Muscle layer of duodenum (tissue), 2 donors: ENCODE results near the gene ELF1.
"Not testable (repeated sequence)": the region's sequence is repeated elsewhere in the genome, so short reads cannot be mapped to it uniquely, and the experiment has no call there.

ENCODE experiments used
- H3K27ac ChIP-seq: one replicate; pipeline ENCODE4 v1.7.0; 2013; ENCODE audit warnings: mild to moderate bottlenecking, low read length
- H3K27me3 ChIP-seq: one replicate; pipeline ENCODE4 v1.7.0; 2013; ENCODE audit warnings: low read depth, mild to moderate bottlenecking, control low read depth, low read length
- H3K36me3 ChIP-seq, 2 donors: one replicate each; pipeline ENCODE4 v1.7.0; 2013; ENCODE audit warnings: low read length in 2 of 2, control low read depth in 1 of 2, mild to moderate bottlenecking in 1 of 2; ENCODE audit not compliant: insufficient read depth in 2 of 2, control insufficient read depth in 1 of 2
- H3K4me1 ChIP-seq, 2 donors: one replicate each; pipeline ENCODE4 v1.7.0; 2013; ENCODE audit warnings: low read length in 2 of 2, mild to moderate bottlenecking in 2 of 2, control low read depth in 1 of 2, moderate library complexity in 1 of 2; ENCODE audit not compliant: insufficient read depth in 2 of 2, control insufficient read depth in 1 of 2
- H3K4me3 ChIP-seq, 2 donors: one replicate each; pipeline ENCODE4 v1.7.0; 2013; ENCODE audit warnings: low read length in 2 of 2, low read depth in 1 of 2, mild to moderate bottlenecking in 1 of 2
- H3K9me3 ChIP-seq, 2 donors: one replicate each; pipeline ENCODE4 v1.7.0; 2013; ENCODE audit warnings: low read length in 2 of 2, control low read depth in 1 of 2, mild to moderate bottlenecking in 1 of 2; ENCODE audit not compliant: control insufficient read depth in 1 of 2
- donor health status: healthy.

The ELF1 gene

DNA sequence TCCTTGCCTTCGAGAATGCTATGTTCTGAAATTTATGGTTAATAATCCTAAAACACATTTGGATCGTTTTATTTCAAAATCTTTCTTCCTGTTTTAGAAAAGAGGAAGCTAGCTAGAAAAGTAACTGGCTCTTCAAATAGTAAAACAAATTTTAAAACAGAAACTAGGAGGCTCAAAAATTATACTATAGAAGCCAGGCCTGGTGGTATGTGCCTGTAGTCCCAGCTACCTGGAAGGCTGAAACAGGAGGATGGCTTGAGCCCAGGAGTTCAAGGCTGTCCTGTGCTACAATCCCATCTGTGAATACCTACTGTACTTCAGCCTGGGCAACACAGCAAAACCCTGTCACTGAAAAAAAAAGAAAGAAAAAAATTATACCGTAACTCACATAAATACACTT, 57.9 kb downstream of the ELF1 start:
- Histone ChIP-seq H3K36me3 (peaks cover 4 to 14% of the 10 kb centered on the region in 2 donors), H3K27me3 (no peaks in the 10 kb centered on the region), H3K9me3 (no peaks in the 10 kb centered on the region), H3K27ac (no peak overlapping the region), H3K4me1 (peaks cover 0 to 29% of the 10 kb centered on the region in 2 donors), H3K4me3 (no peak overlapping the region)

DNA sequence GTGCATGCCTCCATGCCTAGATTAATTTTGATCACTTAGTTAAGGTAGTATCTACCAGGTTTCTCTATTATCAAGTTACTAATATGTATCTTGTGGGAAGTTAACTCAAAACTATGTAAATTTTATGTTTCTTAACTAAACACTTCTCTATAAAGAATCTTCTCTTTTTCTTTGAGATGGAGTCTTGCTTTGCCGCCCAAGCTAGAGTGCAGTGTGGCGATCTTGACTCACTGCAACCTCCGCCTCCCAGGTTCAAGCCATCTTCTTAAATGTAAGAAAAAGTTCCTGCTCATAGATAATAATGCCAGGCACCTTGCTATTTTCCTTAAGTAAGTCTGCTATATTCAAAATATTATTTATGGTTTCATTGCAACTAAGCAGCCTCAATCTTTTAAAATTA, 58.4 kb downstream of the ELF1 start:
- peaks cover 4 to 14% of the 10 kb centered on the region in 2 donors for H3K36me3 ChIP-seq
- H3K27ac ChIP-seq, result no peak overlapping the region
- H3K27me3 ChIP-seq, result no peaks in the 10 kb centered on the region
- peaks cover 0 to 29% of the 10 kb centered on the region in 2 donors for H3K4me1 ChIP-seq
- no peaks in the 10 kb centered on the region for H3K9me3 ChIP-seq
- H3K4me3 ChIP-seq, result no peak overlapping the region

DNA sequence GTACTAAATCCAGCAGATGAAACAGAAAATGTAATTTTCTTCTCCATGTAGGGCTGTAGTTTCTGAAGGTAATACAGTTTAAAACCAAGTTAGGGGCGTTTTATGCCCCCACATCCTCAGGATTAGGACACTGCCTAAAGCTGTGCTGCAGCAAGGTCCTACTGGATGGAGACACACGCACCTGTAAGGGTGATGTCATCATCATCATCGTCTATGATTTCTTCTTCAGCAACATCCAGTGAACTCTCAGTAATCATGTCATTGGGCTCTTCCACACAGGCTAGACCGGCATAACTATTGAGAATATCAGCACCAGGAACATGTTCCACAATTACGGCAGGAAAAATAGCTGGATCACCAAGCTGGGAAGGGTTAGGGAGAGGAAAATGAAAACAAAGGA, 60.5 kb downstream of the ELF1 start:
- Histone ChIP-seq H3K27ac (no peak overlapping the region), H3K36me3 (peaks cover 7 to 14% of the 10 kb centered on the region in 2 donors)

DNA sequence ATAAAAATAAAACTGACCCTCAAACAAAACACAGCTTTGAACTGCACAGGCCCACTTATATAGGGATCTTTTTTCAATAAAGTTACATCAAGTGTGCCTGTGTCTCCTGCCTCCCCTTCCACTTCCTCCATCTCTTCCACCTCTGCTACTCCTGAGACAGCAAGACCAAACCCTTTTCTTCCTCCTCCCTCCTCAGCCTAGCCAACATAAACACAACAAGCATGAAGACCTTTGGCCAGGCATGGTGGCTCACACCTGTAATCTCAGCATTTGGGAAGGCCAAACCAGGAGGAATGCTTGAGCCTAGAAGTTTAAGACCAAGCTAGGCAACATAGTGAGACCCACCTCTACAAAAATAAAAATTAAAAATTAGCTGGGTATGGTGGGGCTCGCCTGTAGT, 72.6 kb downstream of the ELF1 start:
- Histone ChIP-seq H3K4me1 (no peaks in the 10 kb centered on the region), H3K27ac (no peak overlapping the region), H3K27me3 (no peaks in the 10 kb centered on the region), H3K4me3 (no peak overlapping the region), H3K9me3 (no peaks in the 10 kb centered on the region), H3K36me3 (peaks cover 59 to 60% of the 10 kb centered on the region in 2 donors)

More for the DNA sequence above, 60.5 kb downstream of the ELF1 start:
- Histone ChIP-seq H3K27me3 (no peaks in the 10 kb centered on the region), H3K4me1 (peaks cover 0 to 14% of the 10 kb centered on the region in 2 donors), H3K4me3 (no peak overlapping the region), H3K9me3 (no peaks in the 10 kb centered on the region)

DNA sequence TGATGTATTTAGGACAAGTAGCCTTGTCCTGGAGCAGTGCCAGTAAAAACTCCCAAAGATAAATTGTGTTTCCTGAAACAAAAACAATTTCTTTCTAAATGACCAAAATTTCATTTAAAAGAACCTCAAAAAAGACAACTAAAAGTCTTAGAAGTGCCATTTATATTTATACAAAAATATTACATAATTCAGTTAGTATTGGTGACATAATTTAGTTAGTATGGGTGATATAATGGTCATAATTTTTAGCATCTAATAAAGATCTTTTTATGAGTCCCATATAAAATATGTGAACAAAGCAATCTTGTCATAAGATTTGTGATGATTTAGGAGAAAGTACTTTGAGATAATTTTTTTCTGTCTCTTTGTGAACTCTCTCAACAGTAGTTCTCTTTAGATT, 76.0 kb downstream of the ELF1 start:
- H3K27me3 ChIP-seq, result no peaks in the 10 kb centered on the region
- no peak overlapping the region for H3K27ac ChIP-seq

DNA sequence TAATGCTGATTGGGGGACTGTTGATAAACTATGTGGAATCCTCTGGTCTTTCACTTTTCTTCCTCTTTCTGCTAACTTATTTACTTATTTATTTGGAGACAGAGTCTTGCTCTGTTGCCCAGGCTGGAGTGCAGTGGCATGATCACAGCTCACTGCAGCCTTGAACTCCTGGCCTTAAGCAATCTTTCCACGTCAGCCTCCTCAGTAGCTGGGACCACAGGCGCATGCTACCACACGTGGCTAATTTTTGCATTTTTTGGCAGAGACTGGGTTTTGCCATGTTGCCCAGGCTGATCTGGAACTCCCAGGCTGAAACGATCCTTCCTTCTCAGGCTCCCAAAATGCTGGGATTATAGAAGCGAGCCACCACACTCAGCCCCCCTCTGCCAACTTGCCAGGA, 77.5 kb downstream of the ELF1 start:
- H3K4me1 ChIP-seq, result no peaks in the 10 kb centered on the region
- H3K36me3 ChIP-seq, result peaks cover 48 to 50% of the 10 kb centered on the region in 2 donors
- H3K9me3 ChIP-seq, result no peaks in the 10 kb centered on the region
- no peak overlapping the region for H3K4me3 ChIP-seq
- H3K27me3 ChIP-seq, result no peaks in the 10 kb centered on the region
- H3K27ac ChIP-seq, result no peak overlapping the region

More for the DNA sequence above, 76.0 kb downstream of the ELF1 start:
- peaks cover 59 to 62% of the 10 kb centered on the region in 2 donors for H3K36me3 ChIP-seq
- no peaks in the 10 kb centered on the region for H3K4me1 ChIP-seq
- no peak overlapping the region for H3K4me3 ChIP-seq
- no peaks in the 10 kb centered on the region for H3K9me3 ChIP-seq

GRCh38 chr13:40940841-40941240, 78.3 kb downstream of the ELF1 start:
- Histone ChIP-seq H3K27ac (no peak overlapping the region), H3K4me1 (no peaks in the 10 kb centered on the region), H3K27me3 (no peaks in the 10 kb centered on the region), H3K36me3 (peaks cover 45 to 47% of the 10 kb centered on the region in 2 donors), H3K4me3 (no peak overlapping the region), H3K9me3 (no peaks in the 10 kb centered on the region)

- H3K27me3 ChIP-seq, result no peaks in the 10 kb centered on the region
- no peaks in the 10 kb centered on the region for H3K9me3 ChIP-seq
- no peak overlapping the region for H3K27ac ChIP-seq
- H3K4me1 ChIP-seq, result no peaks in the 10 kb centered on the region
- H3K36me3 ChIP-seq, result peaks cover 25 to 27% of the 10 kb centered on the region in 2 donors
- no peak overlapping the region for H3K4me3 ChIP-seq
Measured at GRCh38 chr13:40933508-40934204, 85.5 kb downstream of the ELF1 start.

GRCh38 chr13:40932252-40932651, 86.9 kb downstream of the ELF1 start:
- Histone ChIP-seq H3K4me1 (no peaks in the 10 kb centered on the region), H3K4me3 (no peak overlapping the region), H3K27ac (no peak overlapping the region), H3K9me3 (no peaks in the 10 kb centered on the region), H3K27me3 (no peaks in the 10 kb centered on the region), H3K36me3 (peaks cover 25 to 27% of the 10 kb centered on the region in 2 donors)

- Histone ChIP-seq H3K9me3 (no peaks in the 10 kb centered on the region), H3K27me3 (no peaks in the 10 kb centered on the region), H3K36me3 (peaks cover 25 to 27% of the 10 kb centered on the region in 2 donors), H3K4me1 (no peaks in the 10 kb centered on the region), H3K4me3 (no peak overlapping the region), H3K27ac (no peak overlapping the region)
Measured at GRCh38 chr13:40931719-40932118, 87.4 kb downstream of the ELF1 start.

GRCh38 chr13:40929883-40930282, 89.2 kb downstream of the ELF1 start:
- not testable (repeated sequence) for H3K4me1 ChIP-seq, H3K9me3 ChIP-seq, H3K27me3 ChIP-seq, H3K4me3 ChIP-seq, H3K27ac ChIP-seq
- peaks cover 23 to 25% of the 10 kb centered on the region in 2 donors for H3K36me3 ChIP-seq

GRCh38 chr13:40928980-40929379, 90.1 kb downstream of the ELF1 start:
- no peak overlapping the region for H3K27ac ChIP-seq
- no peaks in the 10 kb centered on the region for H3K27me3 ChIP-seq
- peaks cover 20 to 24% of the 10 kb centered on the region in 2 donors for H3K36me3 ChIP-seq
- no peaks in the 10 kb centered on the region for H3K4me1 ChIP-seq
- H3K9me3 ChIP-seq, result no peaks in the 10 kb centered on the region
- H3K4me3 ChIP-seq, result no peak overlapping the region
